HG03159 (cell line): Measurements from ENCODE around the gene ATP9B.

Source experiments
- ATAC-seq: cut with Tn5 transposase; IDR thresholded peaks from one replicate; pipeline ENCODE4 v1.9.1; 2021; ENCODE audit warnings: mild to moderate bottlenecking, moderate library complexity; ENCODE audit not compliant: unreplicated experiment

ATP9B gene

GRCh38 chr18:79388043-79388442 lies 318.8 kb downstream of the ATP9B start:
- ATAC-seq = no peak

- ATAC-seq = no peak
Observed at GRCh38 chr18:79389689-79390088, 320.5 kb downstream of the ATP9B start.

- no peak for ATAC-seq
Observed at GRCh38 chr18:79392226-79392625, 323.0 kb downstream of the ATP9B start.

- ATAC-seq = no peak
Observed at GRCh38 chr18:79393181-79393634, 324.0 kb downstream of the ATP9B start.

- no peak for ATAC-seq
Observed at GRCh38 chr18:79393635-79394533, 324.7 kb downstream of the ATP9B start.

- ATAC-seq = no peak
Observed at GRCh38 chr18:79394534-79395307, 325.5 kb downstream of the ATP9B start.

GRCh38 chr18:79395308-79395640 lies 326.1 kb downstream of the ATP9B start:
- no peak for ATAC-seq

- no peak for ATAC-seq
Observed at GRCh38 chr18:79395761-79396404, 326.7 kb downstream of the ATP9B start, which contains the start of gene NFATC1. NFATC1 (plus strand) TSS chr18:79395930; CDS start chr18:79396225, 295 bp downstream.

GRCh38 chr18:79396431-79397246 lies 327.4 kb downstream of the ATP9B start:
- ATAC-seq = no peak

- no peak for ATAC-seq
Observed at GRCh38 chr18:79397247-79397829, 328.1 kb downstream of the ATP9B start.

- ATAC-seq = no peak
Observed at GRCh38 chr18:79397830-79398761, 328.9 kb downstream of the ATP9B start.

- peak; percentile 7 for ATAC-seq
Observed at GRCh38 chr18:79399275-79400081, 330.3 kb downstream of the ATP9B start.

GRCh38 chr18:79400091-79400590 lies 330.9 kb downstream of the ATP9B start:
- ATAC-seq = peak; percentile 28

GRCh38 chr18:79400591-79401381 lies 331.6 kb downstream of the ATP9B start:
- peak; percentile 8 for ATAC-seq

- ATAC-seq = no peak
Observed at GRCh38 chr18:79401494-79402208, 332.5 kb downstream of the ATP9B start.

GRCh38 chr18:79402209-79402576 lies 333.0 kb downstream of the ATP9B start:
- ATAC-seq = no peak
